DOHH2 (cell line): ENCODE data around the gene CYB5D1.
A peak's percentile ranks its signal among the peaks of the same experiment; 100 is the strongest.
"Not testable (repeated sequence)": the region's sequence is repeated elsewhere in the genome, so short reads cannot be mapped to it uniquely, and the experiment has no call there.

Experiments used
- H3F3A ChIP-seq: fragments of 200-600 bp; sonication (generic), shearing (Covaris generic); 2 replicates; pipeline ENCODE4 v1.6.0; 2016; ENCODE audit warnings: antibody characterized with exemption, mild to moderate bottlenecking; ENCODE audit not compliant: control insufficient read depth, insufficient read depth
- H3K27ac ChIP-seq: fragments of 200-600 bp; sonication (generic); 2 replicates; pipeline ENCODE4 v1.5.1; 2014; ENCODE audit warnings: low read depth, mild to moderate bottlenecking, low read length, moderate library complexity
- H3K27me3 ChIP-seq: fragments of 200-600 bp; sonication (generic); 2 replicates; pipeline ENCODE4 v1.6.1; 2014; ENCODE audit warnings: mild to moderate bottlenecking, low read length, mixed read lengths; ENCODE audit not compliant: control insufficient read depth
- H3K36me3 ChIP-seq: fragments of 200-600 bp; sonication (generic); 2 replicates; pipeline ENCODE4 v1.6.1; 2014; ENCODE audit warnings: mild to moderate bottlenecking, low read length, moderate library complexity, mixed read lengths; ENCODE audit not compliant: control insufficient read depth
- H3K4me1 ChIP-seq: fragments of 200-600 bp; sonication (generic); 2 replicates; pipeline ENCODE4 v1.6.1; 2014; ENCODE audit warnings: mild to moderate bottlenecking, low read length, mixed read lengths; ENCODE audit not compliant: control insufficient read depth
- H3K4me2 ChIP-seq: fragments of 200-600 bp; sonication (generic); 2 replicates; pipeline ENCODE4 v1.6.0; 2014; ENCODE audit warnings: mild to moderate bottlenecking, low read length, moderate library complexity
- H3K4me3 ChIP-seq: fragments of 200-600 bp; sonication (generic); 2 replicates; pipeline ENCODE4 v1.5.1; 2014; ENCODE audit warnings: mild to moderate bottlenecking, low read length, mixed read lengths
- H3K79me2 ChIP-seq: fragments of 200-600 bp; sonication (generic); 2 replicates; pipeline ENCODE4 v1.6.1; 2014; ENCODE audit warnings: mild to moderate bottlenecking, low read length, mixed read lengths; ENCODE audit not compliant: control insufficient read depth
- H3K9me2 ChIP-seq: fragments of 200-600 bp; sonication (generic); replicated peaks from 2 replicates; pipeline ENCODE4 v1.6.1; 2014; ENCODE audit warnings: mild to moderate bottlenecking, low read length, mixed read lengths; ENCODE audit not compliant: control insufficient read depth
- H3K9me3 ChIP-seq: fragments of 200-600 bp; sonication (generic); 2 replicates; pipeline ENCODE4 v1.6.1; 2014; ENCODE audit warnings: antibody characterized with exemption, low read length, mixed read lengths; ENCODE audit not compliant: control insufficient read depth, insufficient read depth
- H4K20me1 ChIP-seq: fragments of 200-600 bp; sonication (generic); 2 replicates; pipeline ENCODE4 v1.6.0; 2014; ENCODE audit warnings: low read depth, mild to moderate bottlenecking, antibody characterized with exemption, low read length, moderate library complexity; ENCODE audit not compliant: control insufficient read depth, insufficient read depth
- CTCF ChIP-seq: fragments of 200-600 bp; sonication (generic); IDR thresholded peaks from one replicate; pipeline ENCODE4 v1.5.1; 2014; ENCODE audit warnings: antibody characterized with exemption, mild to moderate bottlenecking, low read depth, low read length; ENCODE audit not compliant: poor library complexity, severe bottlenecking
- EZH2phosphoT487 ChIP-seq: fragments of 200-600 bp; sonication (generic); IDR thresholded peaks from 2 replicates; pipeline ENCODE4 v1.6.1; 2017; ENCODE audit warnings: borderline replicate concordance, mild to moderate bottlenecking, antibody characterized with exemption, low read length, moderate library complexity, mixed read lengths

CYB5D1 gene, protein sequence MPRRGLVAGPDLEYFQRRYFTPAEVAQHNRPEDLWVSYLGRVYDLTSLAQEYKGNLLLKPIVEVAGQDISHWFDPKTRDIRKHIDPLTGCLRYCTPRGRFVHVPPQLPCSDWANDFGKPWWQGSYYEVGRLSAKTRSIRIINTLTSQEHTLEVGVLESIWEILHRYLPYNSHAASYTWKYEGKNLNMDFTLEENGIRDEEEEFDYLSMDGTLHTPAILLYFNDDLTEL

GRCh38 chr17:7857713-7858521 lies at the start of gene CYB5D1:
CYB5D1 (plus strand) TSS chr17:7858003; CDS start chr17:7858135, 132 bp downstream.
- Histone ChIP-seq H3K9me3 (no peaks in the 10 kb centered on the region), H3F3A (peaks cover 20% of the 10 kb centered on the region), H3K79me2 (peaks cover 59% of the 10 kb centered on the region), H3K27me3 (no peaks in the 10 kb centered on the region), H3K9me2 (no peaks in the 10 kb centered on the region), H3K4me3 (peak within 1 kb of the TSS; percentile 99), H3K27ac (peak within 1 kb of the TSS; percentile 83), H3K4me1 (peaks cover 35% of the 10 kb centered on the region), H4K20me1 (peaks cover 2% of the 10 kb centered on the region; the same call in 1 of the 2 replicates), H3K4me2 (peak within 1 kb of the TSS; percentile 99), H3K36me3 (peaks cover 70% of the 10 kb centered on the region)
- TF ChIP-seq EZH2phosphoT487 (no peak), CTCF (no peak)

DNA sequence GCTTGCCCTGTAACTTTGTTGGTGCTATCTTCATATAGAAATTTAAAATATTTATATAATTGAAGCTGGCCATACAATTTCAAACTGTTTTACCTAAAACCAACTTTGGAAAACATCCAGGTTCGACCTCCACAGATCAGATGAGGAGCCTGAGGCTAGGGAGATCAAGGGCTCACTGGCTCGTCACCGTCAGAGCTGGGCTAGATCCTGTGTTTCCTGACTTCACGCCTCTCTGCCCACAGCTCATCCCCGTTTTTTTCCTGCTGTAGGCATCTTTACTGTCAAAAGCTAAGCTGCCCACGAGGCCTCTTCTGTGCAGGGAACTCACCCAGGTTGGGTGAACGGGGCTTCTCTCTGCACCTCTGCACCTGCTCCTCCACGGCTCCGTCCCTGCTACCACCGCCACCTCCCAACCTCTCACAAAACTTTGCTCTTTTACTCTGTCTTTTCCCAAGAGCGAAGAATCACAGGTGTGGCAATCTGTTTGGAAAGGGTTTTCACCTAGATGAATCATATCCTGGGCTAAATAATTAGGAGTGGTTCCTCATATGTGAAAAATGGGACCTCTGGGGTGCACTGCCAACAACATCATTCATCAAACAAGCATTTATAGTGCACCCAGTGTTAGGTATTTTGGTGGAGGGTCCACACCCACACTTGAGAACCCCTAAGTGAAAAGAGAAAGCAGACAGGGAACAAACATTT lies 48.6 kb upstream of the CYB5D1 start:
- H3K4me3 ChIP-seq = no peak overlapping the region
- H3K27ac ChIP-seq = no peak overlapping the region
- no peak overlapping the region for H3K4me2 ChIP-seq
- no peaks in the 10 kb centered on the region for H3K9me2 ChIP-seq
- no peaks in the 10 kb centered on the region for H3K9me3 ChIP-seq
- peaks cover 4% of the 10 kb centered on the region; the same call in 1 of the 2 replicates for H3K27me3 ChIP-seq
- no peaks in the 10 kb centered on the region for H3F3A ChIP-seq
- no peaks in the 10 kb centered on the region for H3K79me2 ChIP-seq
- H4K20me1 ChIP-seq = no peaks in the 10 kb centered on the region
- no peaks in the 10 kb centered on the region for H3K4me1 ChIP-seq
- TF ChIP-seq CTCF (no peak), EZH2phosphoT487 (no peak)
- no peaks in the 10 kb centered on the region for H3K36me3 ChIP-seq

DNA sequence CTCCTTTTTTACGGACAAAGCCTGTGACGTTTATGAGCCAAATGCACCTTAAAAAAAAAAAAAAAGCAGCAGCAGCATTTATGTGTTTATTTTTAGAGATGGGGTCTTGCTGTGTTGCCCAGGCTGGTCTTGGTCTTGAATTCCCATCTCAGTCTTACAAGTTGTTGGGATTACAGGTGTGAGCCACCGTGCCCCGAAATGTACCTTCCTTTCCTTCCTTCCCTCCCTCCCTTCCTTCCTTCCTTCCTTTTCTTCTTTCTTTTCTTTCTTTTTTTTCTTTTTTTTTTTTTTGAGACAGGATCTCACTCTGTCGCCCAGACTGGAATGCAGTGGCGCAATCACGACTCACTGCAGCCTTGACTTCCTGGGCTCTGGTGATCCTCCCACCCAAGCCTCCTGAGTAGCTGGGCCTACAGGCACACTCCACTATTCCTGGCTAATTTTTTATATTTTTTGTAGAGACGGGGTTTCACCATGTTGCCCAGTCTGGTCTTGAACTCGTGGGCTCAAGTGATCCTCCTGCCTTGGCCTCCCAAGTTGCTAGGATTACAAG lies 47.9 kb upstream of the CYB5D1 start:
- H3K4me2 ChIP-seq, H3K9me2 ChIP-seq, H3K27ac ChIP-seq, H3K36me3 ChIP-seq, H3K79me2 ChIP-seq, H4K20me1 ChIP-seq, H3K9me3 ChIP-seq, H3K27me3 ChIP-seq, H3K4me3 ChIP-seq, H3F3A ChIP-seq, H3K4me1 ChIP-seq: not testable (repeated sequence)
